Measurements from ENCODE around the gene FARP1.

Gene FARP1

GRCh38 chr13:98476538-98476966 is 333.7 kb downstream of the FARP1 start:
- DNase-seq (ENCODE audit: low spot score) = peak; percentile 89
- FAIRE-seq = peak; percentile 86

- FAIRE-seq (peak; percentile 90), DNase-seq (ENCODE audit: low spot score) (peak; percentile 84)
Measured at GRCh38 chr13:98478189-98479129, 335.6 kb downstream of the FARP1 start.

GRCh38 chr13:98479496-98480003 is 336.7 kb downstream of the FARP1 start:
- DNase-seq (ENCODE audit: low spot score) (no peak), FAIRE-seq (no peak)

GRCh38 chr13:98480915-98481877 is 338.3 kb downstream of the FARP1 start:
- FAIRE-seq (no peak), DNase-seq (ENCODE audit: low spot score) (no peak)

- DNase-seq (ENCODE audit: low spot score) (peak; percentile 10), FAIRE-seq (no peak)
Measured at GRCh38 chr13:98482476-98483444, 339.9 kb downstream of the FARP1 start.

GRCh38 chr13:98483601-98484288 is 340.9 kb downstream of the FARP1 start:
- FAIRE-seq (no peak), DNase-seq (ENCODE audit: low spot score) (no peak)

- DNase-seq (ENCODE audit: low spot score) (peak; percentile 95), FAIRE-seq (peak; percentile 94)
Measured at GRCh38 chr13:98484289-98485219, 341.7 kb downstream of the FARP1 start.

GRCh38 chr13:98485561-98485960 is 342.7 kb downstream of the FARP1 start:
- no peak for FAIRE-seq

GRCh38 chr13:98486412-98486811 is 343.5 kb downstream of the FARP1 start:
- DNase-seq (ENCODE audit: low spot score) (no peak), FAIRE-seq (no peak)

More at GRCh38 chr13:98485561-98485960, 342.7 kb downstream of the FARP1 start:
- DNase-seq (ENCODE audit: low spot score) = no peak

GRCh38 chr13:98487016-98487415 is 344.1 kb downstream of the FARP1 start:
- no peak for DNase-seq (ENCODE audit: low spot score)
- no peak for FAIRE-seq

GRCh38 chr13:98487522-98487921 is 344.6 kb downstream of the FARP1 start:
- no peak for FAIRE-seq
- no peak for DNase-seq (ENCODE audit: low spot score)

GRCh38 chr13:98488736-98489135 is 345.8 kb downstream of the FARP1 start:
- DNase-seq (ENCODE audit: low spot score) = no peak
- no peak for FAIRE-seq

GRCh38 chr13:98489446-98490194 is 346.7 kb downstream of the FARP1 start:
- FAIRE-seq = no peak
- DNase-seq (ENCODE audit: low spot score) = no peak

- FAIRE-seq = no peak
Measured at GRCh38 chr13:98490195-98490836, 347.4 kb downstream of the FARP1 start.

GRCh38 chr13:98490866-98491265 is 348.0 kb downstream of the FARP1 start:
- no peak for FAIRE-seq
- DNase-seq (ENCODE audit: low spot score) = no peak

More at GRCh38 chr13:98490195-98490836, 347.4 kb downstream of the FARP1 start:
- DNase-seq (ENCODE audit: low spot score) = no peak

- no peak for FAIRE-seq
- no peak for DNase-seq (ENCODE audit: low spot score)
Measured at GRCh38 chr13:98492335-98493041, 349.6 kb downstream of the FARP1 start.
